ENCODE measurements around the gene CCDC93.

Gene CCDC93

DNA sequence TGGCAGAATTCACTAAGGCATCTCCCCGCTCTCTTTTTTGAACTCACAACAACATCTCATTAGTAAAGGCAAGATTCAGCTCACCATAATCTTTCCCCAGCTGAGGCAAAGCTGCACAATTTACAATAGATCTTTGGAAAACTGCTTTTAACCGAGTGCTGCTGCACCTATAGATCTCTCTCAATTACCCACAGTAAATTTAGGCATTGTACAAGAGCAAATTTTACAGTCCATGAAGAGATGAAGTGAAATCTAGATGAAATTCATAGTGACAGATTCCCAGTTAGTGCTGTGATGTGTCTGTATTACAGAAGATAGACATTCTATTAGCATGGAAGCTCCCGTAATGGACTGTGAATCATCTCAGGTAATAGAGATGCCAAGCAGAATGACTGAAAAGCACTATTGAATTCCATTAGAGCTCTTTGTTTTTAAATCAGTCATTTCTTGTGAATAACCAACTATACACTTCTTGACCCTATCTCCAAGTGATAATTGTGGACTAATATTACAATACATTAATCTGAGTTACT lies 38.0 kb upstream of the CCDC93 start:
- TF ChIP-seq CTCF (IDR thresholded peaks at IDR 0.05; ENCODE audit: low read depth, low read length, missing control alignments) = no peak
- no peak for DNase-seq (ENCODE audit: low read depth)
- H3K4me3 ChIP-seq (ENCODE audit: low read depth, low read length) = no peak overlapping the region

DNA sequence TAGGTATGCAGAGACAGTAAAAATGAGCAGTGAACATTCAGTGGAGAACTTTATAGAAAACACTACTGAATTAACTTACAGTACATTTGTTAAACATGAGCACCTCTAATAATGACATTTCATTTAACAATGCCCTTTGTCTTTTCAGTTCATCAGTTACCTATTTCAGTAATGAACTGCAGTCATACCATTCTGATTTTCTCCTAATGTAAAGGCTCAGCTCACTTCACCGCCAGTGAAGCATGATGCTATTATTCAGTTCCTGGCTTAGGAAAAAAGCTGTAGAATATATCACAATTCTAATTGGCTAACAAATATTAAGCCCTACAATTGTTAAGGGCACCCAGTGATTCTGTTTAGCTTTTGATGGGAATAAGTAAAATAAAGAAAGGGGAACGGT lies 37.1 kb upstream of the CCDC93 start:
- no peak for DNase-seq (ENCODE audit: low read depth)
- TF ChIP-seq CTCF (IDR thresholded peaks at IDR 0.05; ENCODE audit: low read depth, low read length, missing control alignments) = no peak
- H3K4me3 ChIP-seq (ENCODE audit: low read depth, low read length) = no peak overlapping the region

DNA sequence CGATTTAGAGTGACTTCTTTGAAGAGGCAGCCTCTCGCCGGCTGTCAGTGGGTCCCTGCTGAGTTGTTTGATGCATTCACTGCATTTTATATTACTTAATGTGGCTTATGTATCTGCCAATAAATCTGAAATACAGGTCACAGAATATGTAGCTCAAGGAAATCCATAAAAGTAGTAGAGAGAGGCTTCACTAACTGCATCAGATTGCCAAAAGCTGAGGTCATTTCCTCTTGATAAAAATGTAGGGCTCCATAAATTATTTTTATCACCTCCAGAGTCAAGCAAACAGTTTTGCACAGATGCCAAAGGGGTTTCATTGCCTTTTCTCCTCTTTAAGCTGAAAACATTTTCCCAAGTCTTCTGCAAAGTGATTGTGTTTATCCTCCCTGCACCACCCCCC lies 36.5 kb upstream of the CCDC93 start:
- no peak for TF ChIP-seq CTCF (IDR thresholded peaks at IDR 0.05; ENCODE audit: low read depth, low read length, missing control alignments)
- H3K4me3 ChIP-seq (ENCODE audit: low read depth, low read length) = no peak overlapping the region
- DNase-seq (ENCODE audit: low read depth) = no peak

DNA sequence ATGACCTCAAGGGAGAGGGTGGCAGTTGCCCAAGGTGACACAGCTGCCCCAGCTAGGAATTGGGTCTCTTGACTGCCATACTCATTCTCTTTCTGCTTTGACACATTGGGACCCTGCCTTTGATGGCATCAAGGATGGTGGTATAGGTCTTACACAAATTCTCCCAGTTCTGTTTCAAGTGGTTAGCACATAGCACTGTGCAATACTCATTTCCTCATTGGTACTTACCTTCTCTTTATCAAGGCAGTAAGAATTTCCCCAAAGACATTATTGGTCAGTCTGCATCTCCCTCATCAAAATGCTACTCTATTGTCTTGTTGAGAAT lies 35.9 kb upstream of the CCDC93 start:
- no peak overlapping the region for H3K4me3 ChIP-seq (ENCODE audit: low read depth, low read length)
- DNase-seq (ENCODE audit: low read depth) = no peak
- no peak for TF ChIP-seq CTCF (IDR thresholded peaks at IDR 0.05; ENCODE audit: low read depth, low read length, missing control alignments)

DNA sequence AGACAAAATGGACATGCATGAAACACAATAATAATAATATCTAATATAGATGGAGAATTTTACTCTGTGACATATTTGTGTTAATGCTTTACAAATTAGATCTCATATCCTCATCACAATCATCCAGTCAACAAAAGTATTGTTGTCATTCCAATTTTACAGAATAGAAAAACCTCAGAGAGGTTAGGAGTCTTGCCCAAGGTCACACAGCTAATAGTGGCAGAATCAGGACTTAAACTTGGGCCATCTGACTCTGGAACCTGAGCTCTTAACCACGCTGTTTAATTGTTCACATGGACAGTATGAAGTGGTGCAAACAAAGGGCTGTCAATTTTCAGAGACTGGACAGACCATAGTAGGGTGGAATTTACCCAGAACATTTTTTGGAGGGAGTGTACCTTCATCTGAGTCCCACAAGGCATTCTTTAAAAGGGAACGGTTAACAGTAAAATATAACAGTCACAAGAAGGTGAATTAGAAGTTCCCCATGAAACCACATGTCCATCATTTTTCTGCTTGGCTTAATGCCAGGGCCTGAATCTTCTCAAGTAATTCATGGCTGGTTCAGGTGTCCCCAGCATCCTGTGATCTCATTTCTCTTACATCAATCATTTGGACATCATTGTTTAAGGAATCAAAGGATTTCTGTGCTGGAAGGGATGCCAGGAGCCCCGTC lies 35.4 kb upstream of the CCDC93 start:
- no peak overlapping the region for H3K4me3 ChIP-seq (ENCODE audit: low read depth, low read length)
- no peak for TF ChIP-seq CTCF (IDR thresholded peaks at IDR 0.05; ENCODE audit: low read depth, low read length, missing control alignments)
- no peak for DNase-seq (ENCODE audit: low read depth)

DNA sequence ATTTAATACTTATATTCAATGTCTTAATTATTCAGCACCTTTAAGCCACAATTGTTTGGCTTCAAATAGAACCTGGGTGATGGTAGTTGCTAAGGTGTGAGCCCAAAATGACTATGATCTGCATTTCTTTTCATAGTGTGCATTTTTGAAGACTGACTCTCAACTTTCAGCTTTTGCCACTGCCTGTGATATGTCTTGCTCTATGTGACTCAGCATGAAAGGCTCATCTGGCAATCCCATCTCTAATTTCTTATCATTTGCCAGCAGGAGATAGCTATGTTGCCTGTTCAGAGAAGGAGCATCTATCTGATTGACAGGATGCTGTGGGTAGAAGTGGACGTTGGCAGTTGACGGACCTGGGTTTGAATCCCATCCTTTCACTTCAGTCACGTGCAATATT lies 34.5 kb upstream of the CCDC93 start:
- H3K4me3 ChIP-seq (ENCODE audit: low read depth, low read length) = no peak overlapping the region
- DNase-seq (ENCODE audit: low read depth) = no peak
- no peak for TF ChIP-seq CTCF (IDR thresholded peaks at IDR 0.05; ENCODE audit: low read depth, low read length, missing control alignments)

DNA sequence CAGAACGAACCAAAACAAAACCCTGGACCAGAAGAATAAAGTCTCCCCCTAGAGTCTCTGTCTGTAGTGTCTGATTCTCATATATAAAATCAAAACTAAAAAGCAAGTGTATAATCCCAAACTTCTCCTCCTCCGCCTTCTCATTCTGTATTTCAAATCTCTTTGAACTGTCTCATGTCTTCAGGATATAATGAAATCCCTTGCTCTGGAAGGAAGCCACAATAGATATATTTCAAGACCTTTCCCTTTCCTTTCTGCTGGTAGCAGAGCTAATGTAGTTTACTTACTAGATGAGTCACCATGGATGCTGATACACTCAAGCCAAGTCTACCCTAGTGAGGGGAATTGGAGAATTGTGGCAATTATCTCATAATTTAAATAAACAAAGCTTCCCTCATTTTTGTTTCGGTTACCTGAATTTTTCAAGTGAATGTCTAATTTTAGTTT lies 33.5 kb upstream of the CCDC93 start:
- DNase-seq (ENCODE audit: low read depth) = no peak
- no peak overlapping the region for H3K4me3 ChIP-seq (ENCODE audit: low read depth, low read length)
- no peak for TF ChIP-seq CTCF (IDR thresholded peaks at IDR 0.05; ENCODE audit: low read depth, low read length, missing control alignments)

All from GM12864 (cell line).